SW480 (cell line): ENCODE measurements around the gene DECR2.
A peak's percentile ranks its signal among the peaks of the same experiment; 100 is the strongest.

ENCODE experiments used
- DNase-seq: peaks from one replicate; pipeline ENCODE4 v3.0.0-alpha.2; 2016; ENCODE audit warnings: low spot score

DECR2 gene

DNA sequence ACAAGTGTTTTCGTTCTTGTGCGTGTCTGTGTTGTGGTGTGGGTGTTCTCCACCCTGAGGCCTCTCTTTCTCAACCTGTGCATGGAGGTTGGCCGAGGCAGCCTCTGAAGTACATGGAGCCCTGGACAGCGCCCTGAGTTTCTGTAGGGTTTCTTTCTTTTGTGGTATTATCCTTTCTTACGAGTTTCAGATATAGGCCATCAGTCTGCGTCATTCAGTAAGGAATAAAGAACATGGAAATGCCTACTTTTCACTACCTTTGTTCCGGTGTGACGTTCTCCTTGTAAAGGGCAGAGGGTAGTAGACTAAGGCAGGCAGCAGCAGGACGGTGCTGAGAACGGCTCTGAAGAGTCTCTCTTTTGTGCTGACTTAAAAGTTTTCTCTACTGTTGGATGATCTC lies 42.3 kb downstream of the DECR2 start:
- DNase-seq: no peak

DNA sequence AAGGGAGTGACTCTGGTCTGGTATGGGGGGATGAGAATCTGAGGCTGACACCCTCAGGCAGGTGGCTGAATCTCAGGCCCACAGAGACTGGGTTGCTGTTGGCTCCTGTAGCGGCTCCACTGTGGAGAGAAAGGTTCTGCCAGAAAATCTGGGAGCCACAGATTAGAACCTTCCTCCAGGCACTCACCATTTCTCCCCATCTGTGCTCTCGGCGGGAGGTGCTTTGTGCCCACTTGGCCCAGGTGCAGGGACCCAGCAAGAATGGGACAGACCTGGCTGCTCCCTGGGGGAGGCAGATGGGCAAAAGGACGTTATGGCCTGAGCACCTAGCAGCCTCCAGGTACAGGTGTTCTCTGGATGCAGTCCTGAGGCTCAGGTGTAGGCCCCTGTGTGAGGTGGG lies 43.9 kb downstream of the DECR2 start:
- DNase-seq: no peak

DNA sequence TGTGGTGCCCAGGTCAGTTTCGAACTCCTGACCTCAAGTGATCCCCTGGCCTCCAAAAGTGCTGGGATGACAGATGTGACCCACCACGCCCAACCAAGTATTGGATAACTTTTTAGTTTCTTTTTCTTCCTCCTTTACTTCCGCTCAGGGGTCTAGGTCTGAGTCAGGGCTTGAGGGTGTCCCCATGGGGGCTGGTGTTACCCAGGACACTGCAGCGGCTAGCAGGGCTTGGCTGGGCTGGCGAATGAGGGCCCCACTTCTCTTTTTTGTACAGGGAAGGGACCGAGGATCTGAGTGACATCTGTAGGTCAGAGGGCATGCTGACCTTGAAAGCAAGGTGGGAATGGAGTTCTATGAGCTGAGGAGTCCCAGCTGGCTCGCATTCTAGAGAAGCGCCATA lies 48.7 kb downstream of the DECR2 start:
- no peak for DNase-seq

DNA sequence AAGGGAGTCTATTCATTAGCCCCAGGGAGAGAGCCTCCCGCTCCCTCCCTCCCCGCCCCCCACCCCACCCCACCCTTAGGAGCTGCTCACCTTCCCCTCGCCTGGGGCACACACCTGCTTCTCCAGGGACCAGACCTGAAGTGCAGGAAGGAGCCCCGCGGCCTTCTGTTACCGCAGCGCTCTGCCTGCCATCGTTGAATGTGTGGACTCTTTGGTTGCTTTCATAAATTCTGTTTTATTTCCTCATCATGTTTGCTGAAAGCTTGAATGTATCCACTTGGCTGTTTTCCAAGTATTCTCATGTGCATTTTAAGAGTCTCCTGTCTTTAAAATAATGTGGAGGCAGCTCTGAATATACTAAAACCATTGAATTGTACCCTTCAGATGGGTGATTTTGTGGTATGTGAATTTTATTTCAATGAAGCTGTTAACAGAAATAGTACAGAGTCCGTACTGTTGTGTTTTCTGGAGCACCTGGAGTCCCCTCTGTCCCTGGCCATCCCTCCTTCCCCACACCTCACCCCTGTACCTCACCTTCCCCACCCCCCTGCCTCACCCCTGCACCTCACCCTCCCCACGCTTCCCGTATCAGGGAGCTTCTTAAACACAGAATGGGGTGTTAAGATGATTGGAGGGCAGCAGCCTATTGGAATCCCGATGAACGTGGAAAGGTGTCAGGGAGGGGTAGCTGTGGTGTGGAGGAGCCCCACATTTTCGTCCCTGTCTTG lies 49.3 kb downstream of the DECR2 start:
- no peak for DNase-seq

DNA sequence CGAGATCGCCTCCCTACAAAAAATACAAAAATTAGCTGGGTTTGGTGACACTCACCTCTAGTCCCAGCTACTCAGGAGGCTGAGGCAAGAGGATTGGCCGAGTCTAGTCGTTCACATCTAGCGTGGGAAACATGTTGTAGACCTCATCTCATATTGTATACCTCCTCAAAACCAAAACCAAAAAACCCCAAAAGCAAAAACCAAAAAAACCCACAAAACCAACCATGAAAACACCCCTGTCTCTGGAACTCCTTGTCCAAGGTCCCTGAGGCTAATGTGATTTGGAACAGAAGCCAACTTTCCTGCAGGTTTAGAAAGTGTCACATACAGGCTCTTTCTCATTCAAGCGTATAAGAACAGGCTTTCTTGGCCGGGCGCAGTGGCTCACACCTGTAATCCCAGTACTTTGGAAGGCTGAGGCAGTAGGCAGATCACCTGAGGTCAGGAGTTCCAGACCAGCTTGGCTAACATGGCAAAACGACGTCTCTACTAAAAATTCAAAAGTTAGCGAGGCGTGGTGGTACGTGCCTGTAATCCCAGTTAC lies 52.8 kb downstream of the DECR2 start:
- DNase-seq: no peak

DNA sequence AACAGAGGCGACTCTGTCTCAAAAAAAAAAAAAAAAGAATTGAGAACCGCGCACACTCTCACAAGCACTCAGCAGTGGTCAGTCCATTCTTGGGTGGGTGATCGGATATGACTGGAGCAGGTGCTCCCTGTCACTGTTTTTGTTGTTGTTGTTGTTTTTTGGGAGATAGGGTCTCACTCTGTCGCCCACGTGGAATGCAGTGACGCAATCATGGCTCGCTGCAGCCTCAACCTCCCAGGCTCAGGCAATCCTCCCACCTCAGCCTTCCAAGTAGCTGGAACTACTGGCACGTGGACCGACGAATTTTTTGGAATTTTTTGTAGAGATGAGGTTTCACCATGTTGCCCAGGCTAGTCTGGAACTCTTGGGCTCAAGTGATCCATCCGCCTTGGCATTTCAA lies 53.8 kb downstream of the DECR2 start:
- DNase-seq: no peak

DNA sequence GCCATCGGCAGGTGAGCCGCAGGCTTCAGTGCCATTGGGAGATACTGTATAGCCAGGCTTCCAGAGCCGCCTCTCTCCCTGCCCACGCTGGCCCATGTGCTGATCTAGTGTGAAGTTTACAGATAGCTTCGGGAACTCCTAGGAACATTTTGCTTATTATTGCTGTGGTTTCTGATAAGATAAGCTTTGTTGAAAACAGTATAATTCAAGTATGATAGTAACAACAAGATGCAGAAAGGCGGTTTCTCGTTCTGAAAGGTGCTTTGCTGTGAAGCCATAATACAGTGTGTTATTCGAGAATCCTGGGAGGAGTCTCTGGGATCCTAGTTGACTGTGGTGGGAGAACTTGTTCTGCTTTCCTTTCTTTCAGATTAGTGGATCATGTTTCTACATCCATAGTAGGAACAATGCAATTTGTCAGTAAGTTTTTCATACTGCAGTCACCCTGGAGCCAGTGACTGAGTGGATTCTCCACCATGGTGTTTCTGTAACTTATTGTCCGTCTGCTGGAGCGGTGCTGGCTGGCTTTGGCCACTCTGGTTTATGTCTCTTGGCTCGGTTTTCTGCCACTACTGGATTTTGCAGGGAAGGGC lies 55.3 kb downstream of the DECR2 start:
- DNase-seq: no peak

DNA sequence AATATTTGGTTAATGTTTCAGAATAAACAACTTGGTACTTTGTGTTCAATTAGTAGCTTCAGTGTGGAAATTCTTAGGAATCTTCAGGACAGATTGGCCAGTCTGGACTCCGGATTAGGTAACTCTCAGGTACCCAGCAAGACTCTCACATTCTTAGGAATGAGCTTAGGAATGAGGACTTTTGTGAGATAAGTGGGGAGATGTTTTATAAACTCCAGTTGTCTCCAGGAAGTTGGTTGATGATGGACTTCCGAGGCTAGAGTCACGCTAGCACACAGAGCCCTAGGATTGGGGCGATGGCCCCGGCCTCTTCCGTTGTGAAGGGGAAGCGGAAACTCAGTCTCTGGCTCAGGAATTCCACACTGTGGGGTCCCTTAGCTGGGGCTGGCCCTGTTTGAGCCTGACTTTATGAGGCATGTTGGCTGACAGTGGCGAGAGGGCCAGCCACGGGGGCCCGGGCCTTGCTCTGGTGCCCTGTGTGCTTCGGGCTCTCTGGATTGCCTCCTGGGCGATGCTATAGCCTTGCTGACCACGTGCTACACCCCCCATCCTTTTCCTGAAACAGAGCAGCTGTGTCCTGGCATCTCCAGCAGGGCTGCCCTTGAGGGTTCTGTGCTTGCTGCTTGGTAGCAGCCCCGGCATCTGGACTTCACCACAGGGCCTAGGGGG lies 56.2 kb downstream of the DECR2 start:
- DNase-seq: peak; percentile 22

DNA sequence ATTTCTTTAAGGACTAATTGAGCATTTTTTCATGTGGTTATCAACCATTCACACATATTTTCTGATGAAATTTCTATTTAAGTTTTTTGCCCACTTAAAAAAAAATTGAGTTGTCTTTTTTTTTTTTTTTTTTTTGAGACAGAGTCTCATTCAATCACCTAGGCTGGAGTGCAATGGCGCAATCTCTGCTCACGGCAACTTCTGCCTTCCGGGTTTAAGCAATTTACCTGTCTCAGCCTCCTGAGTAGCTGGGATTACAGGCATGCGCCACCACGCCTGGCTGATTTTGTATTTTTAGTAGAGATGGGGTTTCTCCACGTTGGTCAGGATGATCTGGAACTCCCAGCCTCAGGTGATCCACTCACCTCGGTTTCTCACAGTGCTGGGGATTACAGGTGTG lies 58.1 kb downstream of the DECR2 start:
- DNase-seq: no peak

DNA sequence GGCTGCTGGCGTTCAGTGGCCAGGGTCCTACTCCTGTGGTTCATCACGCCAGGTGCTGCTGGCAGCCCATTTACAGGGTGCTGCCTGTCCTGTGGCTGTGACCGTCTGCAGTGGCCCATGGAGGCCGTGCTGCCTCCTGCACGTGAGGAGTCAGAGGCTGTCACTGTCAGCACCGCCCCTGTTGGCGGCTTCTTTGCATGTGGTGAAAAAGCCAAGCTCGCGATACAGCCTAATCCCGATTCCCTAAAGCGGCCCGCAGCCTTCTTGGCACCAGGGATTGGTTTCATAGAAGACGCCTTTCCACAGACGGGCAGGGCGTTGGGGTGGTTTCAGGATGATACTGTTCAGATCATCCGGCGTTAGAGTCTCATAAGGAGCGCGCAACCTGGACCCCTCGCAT lies 59.1 kb downstream of the DECR2 start:
- DNase-seq: no peak
